Posterior vena cava (tissue), 2 donors: ENCODE results near the gene RNF8. TPM values are rescaled to one million over a fixed set of nuclear protein-coding genes. Genes with fewer than 3 reads are reported as not detected.
"Not testable (repeated sequence)": the region's sequence is repeated elsewhere in the genome, so short reads cannot be mapped to it uniquely, and the experiment has no call there.

Experiments used
- DNase-seq: peaks from one replicate; pipeline ENCODE4 v3.0.0-alpha.2; 2020; ENCODE audit warnings: low spot score
- intact Hi-C, 2 donors: fragments of 100-400 bp; cut with DNase I; formaldehyde crosslinking; loops; one replicate each; pipeline versions ENCODE4 v1.14.1 to v1.14.2; 2022 to 2023
- long read RNA-seq, 2 donors: library from polyadenylated mRNA; unstranded; transcript quantifications; one replicate each; pipeline ENCODE4 v2.0.0, GENCODE V29; 2020 to 2021
- total RNA-seq, 2 donors: library from RNA; stranded (reverse); fragmentation: NEBNext Ultra II Directional; extraction: Animal tissue kit (Norgen Biotek cat#: 25700); gene quantifications; one replicate each; pipeline ENCODE4 v1.2.1, GENCODE V29; 2021
- donor health status: DM: yes; HTN: yes; CAD: no.
- donor health status: DM: yes; HTN: yes; CAD: no.

RNF8 gene, protein sequence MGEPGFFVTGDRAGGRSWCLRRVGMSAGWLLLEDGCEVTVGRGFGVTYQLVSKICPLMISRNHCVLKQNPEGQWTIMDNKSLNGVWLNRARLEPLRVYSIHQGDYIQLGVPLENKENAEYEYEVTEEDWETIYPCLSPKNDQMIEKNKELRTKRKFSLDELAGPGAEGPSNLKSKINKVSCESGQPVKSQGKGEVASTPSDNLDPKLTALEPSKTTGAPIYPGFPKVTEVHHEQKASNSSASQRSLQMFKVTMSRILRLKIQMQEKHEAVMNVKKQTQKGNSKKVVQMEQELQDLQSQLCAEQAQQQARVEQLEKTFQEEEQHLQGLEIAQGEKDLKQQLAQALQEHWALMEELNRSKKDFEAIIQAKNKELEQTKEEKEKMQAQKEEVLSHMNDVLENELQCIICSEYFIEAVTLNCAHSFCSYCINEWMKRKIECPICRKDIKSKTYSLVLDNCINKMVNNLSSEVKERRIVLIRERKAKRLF
- total RNA-seq: 10 to 100 TPM; 13.6 to 14.0 TPM
- long read RNA-seq, donor 1, full-length matches to known transcripts: 10 of 15 reads
- long read RNA-seq, donor 1, partial matches to known transcripts: 1 of 15 reads
- long read RNA-seq, donor 1, other reads (novel, unspliced or antisense): 4 of 15 reads
- long read RNA-seq, donor 2, full-length matches to known transcripts: 28 of 44 reads
- long read RNA-seq, donor 2, partial matches to known transcripts: 8 of 44 reads
- long read RNA-seq, donor 2, other reads (novel, unspliced or antisense): 8 of 44 reads

- intact Hi-C loops: no loop called here
- DNase-seq: peak; percentile 98
These were observed at the start of gene RNF8 for GRCh38 chr6:37353761-37354525. Gene RNF8 (plus strand): TSS chr6:37353983. CDS start chr6:37354165, 182 bp downstream.

DNA sequence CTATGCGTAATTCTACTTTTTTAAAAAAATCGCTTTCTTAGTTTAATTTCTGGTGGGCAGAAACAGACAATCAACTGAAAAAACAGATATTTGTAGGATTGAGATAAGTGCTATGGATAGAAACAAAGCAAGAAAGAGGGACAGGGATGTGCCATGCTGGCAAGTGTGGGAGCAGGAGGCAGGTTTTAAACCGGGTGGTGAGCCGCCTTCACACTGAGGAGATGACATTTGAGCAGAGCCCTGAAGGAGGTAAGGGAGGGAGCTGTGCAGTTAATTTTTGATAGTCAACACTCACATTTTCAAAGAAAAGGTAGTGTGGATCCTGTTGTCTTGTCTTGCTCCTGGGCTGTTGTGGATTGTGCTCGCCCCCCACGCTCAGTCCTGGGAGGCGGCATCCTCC lies 49.0 kb upstream of the RNF8 start:
- intact Hi-C loops: no loop called here
- DNase-seq: no peak

- intact Hi-C loops: no loop called here
- DNase-seq: no peak
These were observed 47.9 kb upstream of the RNF8 start for GRCh38 chr6:37305841-37306425.

DNA sequence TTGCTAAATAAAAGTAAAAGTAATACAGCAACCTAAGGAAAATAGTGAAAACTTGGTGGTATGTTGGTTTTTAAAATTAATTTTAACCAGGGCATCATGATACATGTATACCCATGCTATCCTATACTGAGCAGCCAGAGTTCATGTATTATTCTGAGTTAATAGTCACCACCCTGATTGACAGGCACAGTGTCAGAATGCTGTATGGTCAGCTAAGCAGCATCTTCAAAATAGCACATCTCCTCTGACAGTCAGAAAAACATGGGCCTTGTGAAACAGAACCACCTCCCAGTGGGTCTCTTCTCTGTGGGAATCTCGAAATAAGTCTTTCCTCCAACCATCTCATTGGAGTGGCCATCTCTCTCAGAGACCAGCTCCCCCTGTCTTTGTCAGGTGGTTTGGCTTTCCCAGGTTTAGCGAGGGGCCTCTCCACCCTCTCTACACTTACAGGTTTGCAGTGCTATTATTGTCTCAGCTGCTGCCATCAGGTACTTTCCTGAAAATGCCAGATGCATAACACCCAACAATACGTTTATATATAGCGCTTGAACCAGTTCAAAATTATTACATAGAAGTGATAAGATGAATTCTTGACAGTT lies 47.1 kb upstream of the RNF8 start:
- intact Hi-C loops: no loop called here
- DNase-seq: no peak

DNA sequence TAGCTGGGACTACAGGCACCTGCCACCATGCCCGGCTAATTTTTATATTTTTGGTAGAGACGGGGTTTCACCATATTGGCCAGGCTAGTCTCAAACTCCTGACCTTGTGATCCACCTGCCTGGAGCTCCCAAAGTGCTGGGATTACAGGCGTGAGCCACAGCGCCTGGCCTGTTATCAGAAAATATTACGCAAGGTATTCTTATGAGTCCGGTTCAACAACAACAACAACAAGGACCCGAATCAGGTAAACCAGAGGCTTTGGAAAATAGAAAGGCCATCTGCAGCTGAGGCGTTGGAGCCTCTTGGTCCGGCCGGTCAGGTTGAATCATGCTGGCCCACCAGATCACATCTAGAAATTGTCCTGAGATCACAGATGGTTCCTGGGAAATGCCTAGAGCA lies 46.3 kb upstream of the RNF8 start:
- DNase-seq, intact Hi-C loops: not testable (repeated sequence)

DNA sequence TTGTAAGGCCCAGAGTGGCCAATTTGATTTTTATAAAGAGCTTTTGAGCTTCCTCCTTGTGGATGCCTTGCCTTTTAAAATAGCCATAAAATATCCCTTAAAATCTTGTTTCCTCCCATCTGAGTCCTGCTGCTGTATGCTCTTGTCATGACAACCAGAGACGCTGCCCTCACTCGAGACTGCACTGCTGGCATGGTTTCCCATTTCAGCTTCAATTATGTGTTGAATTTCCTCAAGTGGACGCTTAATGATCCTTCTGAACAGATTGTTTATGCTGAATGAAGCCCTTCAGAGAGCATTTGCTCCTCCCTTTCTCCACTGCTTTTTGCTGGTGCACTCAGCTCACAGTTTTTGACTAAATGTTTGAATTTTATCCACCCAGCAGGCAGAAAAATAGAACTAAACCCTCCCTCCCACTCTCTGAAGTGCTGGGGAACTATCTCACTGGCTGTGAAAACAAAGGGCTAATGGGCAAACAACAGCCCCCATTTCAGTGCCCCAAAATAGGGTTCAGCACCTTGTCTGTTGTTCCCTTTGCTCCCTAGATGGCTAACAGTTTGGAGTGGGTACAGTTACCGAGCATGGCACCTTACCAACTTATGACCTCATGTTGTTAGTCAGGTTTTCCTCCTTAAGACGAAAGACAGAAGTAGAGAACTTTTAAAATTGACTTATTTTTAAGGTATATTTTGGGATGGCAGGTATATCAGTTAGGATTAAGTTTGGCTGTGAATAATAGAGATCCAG lies 45.5 kb upstream of the RNF8 start:
- intact Hi-C loops: no loop called here
- DNase-seq: no peak

- intact Hi-C loops: no loop called here
- no peak for DNase-seq
These were observed 44.7 kb upstream of the RNF8 start for GRCh38 chr6:37309046-37309445.

DNA sequence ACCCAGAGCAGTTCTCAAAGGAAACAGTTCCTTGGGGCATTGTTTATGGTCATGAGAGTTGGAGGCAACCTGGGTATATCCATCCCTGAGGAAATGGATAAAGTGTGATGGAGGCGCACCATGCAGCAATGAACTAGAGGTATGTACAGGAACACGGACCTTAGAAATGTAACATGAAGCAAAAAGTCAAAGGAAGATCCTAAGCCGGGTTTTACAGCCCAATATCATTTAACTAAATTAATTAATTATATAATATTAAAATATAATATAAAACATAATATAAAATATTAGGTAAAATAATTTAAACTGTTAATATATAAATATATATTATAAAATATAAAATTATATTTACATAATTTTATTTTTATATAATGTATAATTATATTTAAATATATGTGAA lies 44.1 kb upstream of the RNF8 start:
- intact Hi-C loops: loop anchor here in 1 of 2 donors (10.0 kb wide), 1 partner anchor 385 kb away; the partner anchor contains the start of gene MDGA1
- no peak for DNase-seq

DNA sequence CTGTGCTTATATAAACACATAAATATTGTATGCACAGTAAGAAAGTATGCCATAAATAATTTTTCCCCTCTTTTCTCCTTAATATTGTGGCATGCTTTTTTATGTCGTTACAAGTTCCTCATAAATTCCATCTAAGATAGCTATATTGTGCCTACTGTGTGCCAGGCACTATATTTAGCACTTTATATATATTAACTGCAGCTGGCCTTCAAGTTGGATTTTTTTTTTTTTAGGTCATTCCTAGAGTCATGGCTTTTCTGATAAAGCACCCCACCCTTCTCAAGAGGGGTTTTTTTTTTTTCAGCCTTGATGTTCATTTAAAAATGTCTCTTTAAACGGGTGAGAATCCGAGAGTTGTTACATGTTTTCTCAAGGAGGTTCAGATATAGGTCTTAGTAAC lies 42.8 kb upstream of the RNF8 start:
- DNase-seq: no peak
- intact Hi-C loops: loop anchor here in 1 of 2 donors (10.0 kb wide), 1 partner anchor 384 kb away; the partner anchor contains the start of gene MDGA1

DNA sequence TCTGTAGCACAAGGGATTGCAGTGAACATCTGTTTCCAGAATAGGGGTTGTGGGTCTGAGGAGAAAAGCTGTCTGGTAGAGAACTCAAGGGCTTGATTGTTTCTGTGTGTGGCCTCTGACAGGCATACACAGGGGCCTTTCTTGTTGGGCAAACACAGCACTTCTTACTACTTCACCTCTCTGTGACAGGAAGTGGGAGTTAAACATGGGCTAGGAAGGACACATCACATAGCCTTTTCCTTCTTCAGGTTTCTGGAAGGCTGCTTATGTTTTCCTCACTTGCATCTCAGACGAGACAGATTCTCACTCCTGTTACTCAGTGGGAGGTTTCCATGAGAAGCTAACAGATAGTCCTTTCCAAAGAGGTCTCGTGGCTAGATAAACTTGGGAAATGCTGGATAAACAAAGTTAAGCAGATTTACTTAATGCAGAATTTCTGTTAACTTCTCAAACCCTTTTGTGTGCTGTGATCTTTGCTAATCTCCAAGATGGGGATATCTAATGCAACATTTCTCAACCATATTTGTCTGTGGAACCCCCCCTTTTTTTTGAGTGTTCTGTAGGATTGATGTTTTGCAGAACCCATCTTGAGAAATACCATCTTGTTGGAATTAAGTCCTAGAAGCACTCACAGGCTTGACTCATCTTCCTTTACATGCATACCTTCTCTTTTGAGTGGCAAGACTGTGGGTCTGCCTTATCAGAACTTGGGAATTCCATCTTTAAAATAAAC lies 41.9 kb upstream of the RNF8 start:
- intact Hi-C loops: loop anchor here in 1 of 2 donors (10.0 kb wide), 1 partner anchor 383 kb away; the partner anchor contains the start of gene MDGA1

GRCh38 chr6:37313723-37314486 lies 39.9 kb upstream of the RNF8 start:
- DNase-seq: no peak
- intact Hi-C loops: loop anchor here in 1 of 2 donors (10.0 kb wide), 1 partner anchor 381 kb away; the partner anchor contains the start of gene MDGA1

More for the DNA sequence above, 41.9 kb upstream of the RNF8 start:
- DNase-seq: no peak

- intact Hi-C loops: loop anchor here in 1 of 2 donors (10.0 kb wide), 1 partner anchor 380 kb away; the partner anchor contains the start of gene MDGA1
- no peak for DNase-seq
These were observed 39.2 kb upstream of the RNF8 start for GRCh38 chr6:37314487-37315156.

DNA sequence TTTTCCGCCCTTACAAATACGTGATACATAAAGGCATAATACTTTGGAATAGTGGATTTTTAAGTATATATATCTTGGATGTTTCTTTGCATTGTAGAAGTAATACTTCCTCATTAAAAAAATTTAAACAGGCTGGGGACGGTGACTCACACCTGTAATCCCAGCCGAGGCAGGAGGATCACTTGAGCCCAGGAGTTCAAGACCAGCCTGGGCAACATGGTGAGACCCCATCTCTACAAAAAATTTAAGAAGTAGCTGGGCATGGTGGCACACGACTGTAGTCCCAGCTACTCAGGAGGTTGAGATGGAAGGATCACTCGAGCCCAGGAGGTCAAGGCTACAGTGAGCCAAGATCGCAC lies 38.6 kb upstream of the RNF8 start:
- intact Hi-C loops: loop anchor here in 1 of 2 donors (10.0 kb wide), 1 partner anchor 380 kb away; the partner anchor contains the start of gene MDGA1
- no peak for DNase-seq

GRCh38 chr6:37316071-37316470 lies 37.7 kb upstream of the RNF8 start:
- no peak for DNase-seq
- intact Hi-C loops: loop anchor here in 1 of 2 donors (10.0 kb wide), 1 partner anchor 379 kb away; the partner anchor contains the start of gene MDGA1

DNA sequence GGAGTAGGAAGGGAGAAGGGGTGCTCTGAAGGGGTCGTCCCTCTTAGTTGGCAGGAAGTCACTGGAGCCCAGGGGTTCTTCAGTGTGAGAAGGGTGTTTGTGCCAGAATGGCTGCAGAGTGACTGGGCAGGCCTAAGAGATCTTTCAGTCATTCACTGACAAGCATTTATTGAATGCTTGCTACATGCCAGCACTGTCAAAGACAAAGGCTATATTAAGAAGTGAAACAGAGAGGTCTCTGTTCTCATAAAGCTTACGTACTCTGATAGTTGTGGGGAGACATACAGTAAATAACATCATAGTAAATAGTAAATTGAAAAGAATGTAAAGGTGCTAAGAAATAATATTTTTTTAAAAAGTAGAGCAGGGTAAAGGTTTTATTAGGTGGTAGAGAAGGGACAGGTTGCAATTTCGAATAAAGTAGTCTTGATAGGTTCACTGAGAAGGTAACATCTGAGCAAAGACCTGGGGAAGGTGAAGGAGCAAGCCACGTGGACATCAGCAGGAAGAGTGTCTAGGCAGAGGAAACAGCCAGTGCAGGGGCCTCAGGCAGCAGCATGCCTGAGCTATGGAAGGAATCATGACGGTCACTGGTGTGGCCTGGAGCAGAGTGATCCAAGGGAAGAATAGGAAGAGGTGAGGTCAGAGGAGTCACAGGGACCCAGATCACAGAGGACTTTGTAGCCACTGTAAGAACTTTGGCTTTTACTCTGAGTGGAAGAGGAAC lies 36.3 kb upstream of the RNF8 start:
- intact Hi-C loops: loop anchor here in 1 of 2 donors (10.0 kb wide), 1 partner anchor 377 kb away; the partner anchor contains the start of gene MDGA1
- no peak for DNase-seq
